NOMO-1 (cell line): ENCODE results near the gene MDP1.

Source experiments
- DNase-seq, 2 experiments: peaks; one replicate each; lab custom pipeline; 2025; ENCODE audit not compliant: unreplicated experiment in 2 of 2; lab: John Stamatoyannopoulos, UW

Gene MDP1

GRCh38 chr14:24182110-24182882 lies 33.6 kb downstream of the MDP1 start:
- DNase-seq = no peak

- DNase-seq = no peak
These were observed 34.3 kb downstream of the MDP1 start for GRCh38 chr14:24181371-24182077.

- DNase-seq = no peak
These were observed 35.7 kb downstream of the MDP1 start for GRCh38 chr14:24179961-24180796.

GRCh38 chr14:24179294-24179960 lies 36.4 kb downstream of the MDP1 start:
- DNase-seq = no peak

- no peak for DNase-seq
These were observed 37.3 kb downstream of the MDP1 start for GRCh38 chr14:24178399-24179178.

- DNase-seq = no peak
These were observed 38.0 kb downstream of the MDP1 start for GRCh38 chr14:24177891-24178290.

GRCh38 chr14:24177041-24177825 lies 38.6 kb downstream of the MDP1 start:
- no peak for DNase-seq

- DNase-seq = no peak
These were observed 39.3 kb downstream of the MDP1 start for GRCh38 chr14:24176599-24176998.

GRCh38 chr14:24172871-24173281 lies 43.0 kb downstream of the MDP1 start:
- no peak for DNase-seq

- no peak for DNase-seq
These were observed 43.5 kb downstream of the MDP1 start for GRCh38 chr14:24172261-24172860.

GRCh38 chr14:24171422-24172260 lies 44.2 kb downstream of the MDP1 start, which contains the start of gene REC8:
REC8 (plus strand) TSS chr14:24172080; CDS start chr14:24172553, 473 bp downstream.
- DNase-seq = no peak

GRCh38 chr14:24167469-24168114 lies 48.3 kb downstream of the MDP1 start:
- DNase-seq = peak in 1 of 2 experiments; percentile 1

GRCh38 chr14:24165785-24166184 lies 50.1 kb downstream of the MDP1 start:
- DNase-seq = no peak

- DNase-seq = no peak
These were observed 51.3 kb downstream of the MDP1 start for GRCh38 chr14:24164518-24164991.
